ENCODE results near the gene LRWD1.

LRWD1 gene

GRCh38 chr7:102431617-102432298 lies 33.0 kb upstream of the LRWD1 start:
- TF ChIP-seq CTCF (IDR thresholded peaks at IDR 0.05; ENCODE audit: borderline replicate concordance, insufficient read depth, low read depth, low read length): no peak
- no peak overlapping the region for H3K4me3 ChIP-seq (ENCODE audit: low read depth, low read length)

- peak overlapping the region; percentile 64 for H3K4me3 ChIP-seq (ENCODE audit: low read depth, low read length)
- TF ChIP-seq CTCF (IDR thresholded peaks at IDR 0.05; ENCODE audit: borderline replicate concordance, insufficient read depth, low read depth, low read length): no peak
Observed at GRCh38 chr7:102432442-102433218, 32.2 kb upstream of the LRWD1 start.

- H3K4me3 ChIP-seq (ENCODE audit: low read depth, low read length): peak within 1 kb of the TSS; percentile 86
- no peak for TF ChIP-seq CTCF (IDR thresholded peaks at IDR 0.05; ENCODE audit: borderline replicate concordance, insufficient read depth, low read depth, low read length)
Observed at GRCh38 chr7:102433219-102434038, 31.4 kb upstream of the LRWD1 start, which contains the start of gene ORAI2. Gene ORAI2 (plus strand): TSS chr7:102433575. CDS start chr7:102438957, 5,382 bp downstream.

GRCh38 chr7:102434039-102434486 lies 30.7 kb upstream of the LRWD1 start:
- no peak for TF ChIP-seq CTCF (IDR thresholded peaks at IDR 0.05; ENCODE audit: borderline replicate concordance, insufficient read depth, low read depth, low read length)
- peak overlapping the region; percentile 86 for H3K4me3 ChIP-seq (ENCODE audit: low read depth, low read length)

GRCh38 chr7:102436118-102436517 lies 28.7 kb upstream of the LRWD1 start:
- H3K4me3 ChIP-seq (ENCODE audit: low read depth, low read length): no peak overlapping the region
- no peak for TF ChIP-seq CTCF (IDR thresholded peaks at IDR 0.05; ENCODE audit: borderline replicate concordance, insufficient read depth, low read depth, low read length)

GRCh38 chr7:102439963-102440795 lies 24.6 kb upstream of the LRWD1 start:
- H3K4me3 ChIP-seq (ENCODE audit: low read depth, low read length): no peak overlapping the region
- no peak for TF ChIP-seq CTCF (IDR thresholded peaks at IDR 0.05; ENCODE audit: borderline replicate concordance, insufficient read depth, low read depth, low read length)

Data from GM12875 (cell line).